ENCODE results near the gene DLK1.

Gene DLK1

GRCh38 chr14:100712490-100712889 lies 14.2 kb upstream of the DLK1 start:
- no peak for DNase-seq (ENCODE audit: low read depth in 2 of 3, low spot score in 2 of 3)

- DNase-seq (ENCODE audit: low read depth in 2 of 3, low spot score in 2 of 3) = no peak
Measured at GRCh38 chr14:100713705-100714104, 13.0 kb upstream of the DLK1 start.

GRCh38 chr14:100714258-100714892 lies 12.3 kb upstream of the DLK1 start:
- no peak for DNase-seq (ENCODE audit: low read depth in 2 of 3, low spot score in 2 of 3)

GRCh38 chr14:100715332-100715731 lies 11.4 kb upstream of the DLK1 start:
- no peak for DNase-seq (ENCODE audit: low read depth in 2 of 3, low spot score in 2 of 3)

GRCh38 chr14:100715803-100716202 lies 10.9 kb upstream of the DLK1 start:
- DNase-seq (ENCODE audit: low read depth in 2 of 3, low spot score in 2 of 3) = no peak

- DNase-seq (ENCODE audit: low read depth in 2 of 3, low spot score in 2 of 3) = no peak
Measured at GRCh38 chr14:100717386-100717785, 9.3 kb upstream of the DLK1 start.

GRCh38 chr14:100719976-100720520 lies 6.6 kb upstream of the DLK1 start:
- DNase-seq (ENCODE audit: low read depth in 2 of 3, low spot score in 2 of 3) = no peak

- DNase-seq (ENCODE audit: low read depth in 2 of 3, low spot score in 2 of 3) = no peak
Measured at GRCh38 chr14:100721568-100721967, 5.1 kb upstream of the DLK1 start.

GRCh38 chr14:100722367-100722766 lies 4.3 kb upstream of the DLK1 start:
- no peak for DNase-seq (ENCODE audit: low read depth in 2 of 3, low spot score in 2 of 3)

GRCh38 chr14:100723135-100723829 lies 3.4 kb upstream of the DLK1 start:
- DNase-seq (ENCODE audit: low read depth in 2 of 3, low spot score in 2 of 3) = no peak

GRCh38 chr14:100723830-100724437 lies 2.8 kb upstream of the DLK1 start:
- DNase-seq (ENCODE audit: low read depth in 2 of 3, low spot score in 2 of 3) = no peak

GRCh38 chr14:100724536-100724935 lies 2.2 kb upstream of the DLK1 start:
- DNase-seq (ENCODE audit: low read depth in 2 of 3, low spot score in 2 of 3) = no peak

- DNase-seq (ENCODE audit: low read depth in 2 of 3, low spot score in 2 of 3) = no peak
Measured at GRCh38 chr14:100725587-100726387, 905 bp upstream of the DLK1 start.

GRCh38 chr14:100727086-100727872 lies 587 bp downstream of the DLK1 start:
- DNase-seq (ENCODE audit: low read depth in 2 of 3, low spot score in 2 of 3) = no peak

GRCh38 chr14:100727873-100728240 lies 1.2 kb downstream of the DLK1 start:
- DNase-seq (ENCODE audit: low read depth in 2 of 3, low spot score in 2 of 3) = no peak

GRCh38 chr14:100728962-100729361 lies 2.3 kb downstream of the DLK1 start:
- no peak for DNase-seq (ENCODE audit: low read depth in 2 of 3, low spot score in 2 of 3)

- no peak for DNase-seq (ENCODE audit: low read depth in 2 of 3, low spot score in 2 of 3)
Measured at GRCh38 chr14:100729982-100730381, 3.3 kb downstream of the DLK1 start.

- no peak for DNase-seq (ENCODE audit: low read depth in 2 of 3, low spot score in 2 of 3)
Measured at GRCh38 chr14:100730581-100730980, 3.9 kb downstream of the DLK1 start.

GRCh38 chr14:100731011-100731670 lies 4.4 kb downstream of the DLK1 start:
- no peak for DNase-seq (ENCODE audit: low read depth in 2 of 3, low spot score in 2 of 3)
